ENCODE results near the gene MGAT5B.

MGAT5B gene

GRCh38 chr17:76932402-76933333, 64.5 kb downstream of the MGAT5B start:
- TF ChIP-seq EZH2phosphoT487 (IDR thresholded peaks at IDR 0.05; ENCODE audit: borderline replicate concordance, low read length) (no peak), CTCF (IDR thresholded peaks at IDR 0.05; ENCODE audit: low read depth, low read length, poor library complexity, severe bottlenecking) (no peak)
- H3K4me2 ChIP-seq (ENCODE audit: low read length): no peak overlapping the region
- H3K27ac ChIP-seq (ENCODE audit: low read depth, low read length): no peak overlapping the region
- no peaks in the 10 kb centered on the region for H3K79me2 ChIP-seq (ENCODE audit: control insufficient read depth, low read length)
- no peaks in the 10 kb centered on the region for H3K9me3 ChIP-seq (ENCODE audit: control insufficient read depth, insufficient read depth, low read length)
- no peaks in the 10 kb centered on the region for H3K36me3 ChIP-seq (ENCODE audit: control insufficient read depth, low read length)
- no peak overlapping the region for H3K4me3 ChIP-seq (ENCODE audit: low read length)
- no peaks in the 10 kb centered on the region for H3F3A ChIP-seq (ENCODE audit: control insufficient read depth, insufficient read depth)
- H4K20me1 ChIP-seq (ENCODE audit: control insufficient read depth, insufficient read depth, low read depth, low read length): no peaks in the 10 kb centered on the region
- no peaks in the 10 kb centered on the region for H3K4me1 ChIP-seq (ENCODE audit: control insufficient read depth, low read length)
- H3K9me2 ChIP-seq (replicated peaks; ENCODE audit: control insufficient read depth, low read length): no peaks in the 10 kb centered on the region
- peaks cover 27% of the 10 kb centered on the region; the same call in 1 of the 2 replicates for H3K27me3 ChIP-seq (ENCODE audit: control insufficient read depth, low read length)

- H3K27ac ChIP-seq (ENCODE audit: low read depth, low read length): no peak overlapping the region
- no peaks in the 10 kb centered on the region for H3K9me3 ChIP-seq (ENCODE audit: control insufficient read depth, insufficient read depth, low read length)
- no peaks in the 10 kb centered on the region for H3K4me1 ChIP-seq (ENCODE audit: control insufficient read depth, low read length)
- H3K36me3 ChIP-seq (ENCODE audit: control insufficient read depth, low read length): no peaks in the 10 kb centered on the region
- no peaks in the 10 kb centered on the region for H4K20me1 ChIP-seq (ENCODE audit: control insufficient read depth, insufficient read depth, low read depth, low read length)
- TF ChIP-seq EZH2phosphoT487 (IDR thresholded peaks at IDR 0.05; ENCODE audit: borderline replicate concordance, low read length) (no peak), CTCF (IDR thresholded peaks at IDR 0.05; ENCODE audit: low read depth, low read length, poor library complexity, severe bottlenecking) (no peak)
- no peaks in the 10 kb centered on the region for H3K79me2 ChIP-seq (ENCODE audit: control insufficient read depth, low read length)
- H3K9me2 ChIP-seq (replicated peaks; ENCODE audit: control insufficient read depth, low read length): no peaks in the 10 kb centered on the region
- peaks cover 22% of the 10 kb centered on the region; the same call in 1 of the 2 replicates for H3K27me3 ChIP-seq (ENCODE audit: control insufficient read depth, low read length)
- no peak overlapping the region for H3K4me2 ChIP-seq (ENCODE audit: low read length)
- H3K4me3 ChIP-seq (ENCODE audit: low read length): no peak overlapping the region
- H3F3A ChIP-seq (ENCODE audit: control insufficient read depth, insufficient read depth): no peaks in the 10 kb centered on the region
Observed at GRCh38 chr17:76934561-76935320, 66.5 kb downstream of the MGAT5B start.

- Histone ChIP-seq H4K20me1 (ENCODE audit: control insufficient read depth, insufficient read depth, low read depth, low read length) (no peaks in the 10 kb centered on the region), H3K79me2 (ENCODE audit: control insufficient read depth, low read length) (no peaks in the 10 kb centered on the region), H3K4me1 (ENCODE audit: control insufficient read depth, low read length) (no peaks in the 10 kb centered on the region), H3K9me3 (ENCODE audit: control insufficient read depth, insufficient read depth, low read length) (no peaks in the 10 kb centered on the region), H3K27me3 (ENCODE audit: control insufficient read depth, low read length) (peaks cover 16% of the 10 kb centered on the region; the same call in 1 of the 2 replicates), H3K4me3 (ENCODE audit: low read length) (no peak overlapping the region), H3K36me3 (ENCODE audit: control insufficient read depth, low read length) (no peaks in the 10 kb centered on the region), H3F3A (ENCODE audit: control insufficient read depth, insufficient read depth) (no peaks in the 10 kb centered on the region), H3K27ac (ENCODE audit: low read depth, low read length) (no peak overlapping the region), H3K9me2 (replicated peaks; ENCODE audit: control insufficient read depth, low read length) (no peaks in the 10 kb centered on the region), H3K4me2 (ENCODE audit: low read length) (no peak overlapping the region)
- TF ChIP-seq CTCF (IDR thresholded peaks at IDR 0.05; ENCODE audit: low read depth, low read length, poor library complexity, severe bottlenecking) (no peak), EZH2phosphoT487 (IDR thresholded peaks at IDR 0.05; ENCODE audit: borderline replicate concordance, low read length) (no peak)
Observed at GRCh38 chr17:76935331-76935730, 67.1 kb downstream of the MGAT5B start.

All from DOHH2 (cell line).